NCI-H526 (cell line): Measurements from ENCODE around the gene DPF3.

Experiments used
- DNase-seq, 2 experiments: peaks; one replicate each; lab custom pipeline; 2025; lab: John Stamatoyannopoulos, UW

DPF3 gene

DNA sequence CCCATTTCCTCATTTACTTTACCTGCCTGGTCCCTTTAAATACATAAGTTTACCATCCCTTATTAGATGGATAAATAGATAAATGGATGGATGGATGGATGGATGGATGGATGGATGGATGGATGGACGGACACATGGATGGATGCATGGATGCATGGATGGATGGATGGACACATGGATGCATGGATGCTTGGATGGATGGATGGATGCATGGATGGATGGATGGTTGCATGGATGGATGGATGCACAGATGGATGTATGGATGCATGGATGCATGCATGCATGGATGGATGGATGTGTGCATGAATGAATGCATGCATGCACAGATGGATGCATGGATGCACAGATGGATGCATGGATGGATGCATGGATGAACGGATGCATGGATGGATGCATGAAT, 93.6 kb downstream of the DPF3 start:
- no peak for DNase-seq

GRCh38 chr14:72796935-72797334, 97.0 kb downstream of the DPF3 start:
- no peak for DNase-seq

GRCh38 chr14:72793156-72793939, 100.6 kb downstream of the DPF3 start:
- no peak for DNase-seq

DNA sequence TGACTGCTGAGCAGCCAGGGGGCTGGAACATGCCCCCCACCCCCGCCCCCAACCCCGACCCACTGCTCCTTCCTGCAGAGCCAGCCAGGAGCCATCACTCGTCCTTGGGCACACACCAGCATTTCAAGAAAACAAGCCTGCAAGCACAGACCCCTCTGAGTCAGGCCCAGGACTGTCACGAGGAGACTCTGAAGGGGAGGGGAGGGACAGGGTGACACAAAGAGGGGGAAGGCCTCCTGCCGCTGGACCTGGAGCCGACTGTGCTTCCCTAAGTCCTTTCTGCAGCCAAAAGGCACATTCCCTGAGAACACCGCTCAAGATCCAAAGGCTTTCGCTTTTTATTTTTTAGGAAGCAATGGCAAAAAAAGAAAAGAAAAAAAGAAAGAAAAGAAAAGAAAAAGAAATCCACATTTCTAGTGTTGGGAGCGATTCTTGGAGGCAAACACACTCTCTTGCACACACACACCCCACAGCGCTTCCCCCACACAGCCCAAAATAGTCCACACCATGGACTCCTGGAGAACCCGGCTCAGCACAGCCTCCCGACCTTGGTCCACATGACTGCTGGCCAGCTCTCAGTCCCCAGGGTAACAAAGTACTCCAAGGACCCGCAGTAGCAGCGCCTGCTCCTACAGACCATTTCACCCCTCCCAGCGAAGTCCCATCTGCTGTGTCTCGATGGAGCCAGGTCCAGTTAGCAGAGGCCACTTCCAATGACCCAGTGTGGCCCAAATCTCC, 101.7 kb downstream of the DPF3 start:
- no peak for DNase-seq

DNA sequence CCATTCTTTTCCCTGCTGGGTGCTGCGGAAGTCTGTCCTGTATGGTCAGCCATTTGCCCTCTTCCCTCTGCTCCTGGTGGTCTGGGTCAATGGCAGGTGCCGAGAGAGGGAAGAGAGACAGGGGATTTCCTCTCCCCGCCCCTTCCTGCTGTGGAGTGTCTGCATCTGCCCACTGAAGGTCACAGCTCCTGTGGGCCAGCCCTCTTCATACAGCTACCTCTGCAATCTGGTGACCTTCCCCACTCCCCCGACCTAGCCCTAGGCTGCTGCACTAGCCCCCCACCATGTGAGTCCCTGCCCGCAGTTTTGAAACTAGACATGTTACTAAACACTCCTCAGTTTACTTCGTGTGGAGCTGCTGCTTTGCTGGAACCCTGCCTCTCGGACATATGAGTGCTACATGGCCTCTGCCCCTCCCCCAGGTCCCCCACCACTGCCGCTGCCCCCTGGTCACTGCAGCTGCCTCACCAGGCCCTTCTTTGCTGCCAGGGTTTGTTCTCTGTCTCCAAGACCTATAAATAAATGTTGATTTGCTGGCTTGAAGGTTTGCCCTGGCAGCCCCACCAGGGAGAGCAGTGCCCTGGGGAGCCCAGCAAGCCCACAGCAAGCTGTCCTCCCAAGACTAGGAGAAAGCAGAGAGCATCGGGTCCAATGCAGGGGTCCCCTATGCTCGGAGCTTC, 102.9 kb downstream of the DPF3 start:
- no peak for DNase-seq

DNA sequence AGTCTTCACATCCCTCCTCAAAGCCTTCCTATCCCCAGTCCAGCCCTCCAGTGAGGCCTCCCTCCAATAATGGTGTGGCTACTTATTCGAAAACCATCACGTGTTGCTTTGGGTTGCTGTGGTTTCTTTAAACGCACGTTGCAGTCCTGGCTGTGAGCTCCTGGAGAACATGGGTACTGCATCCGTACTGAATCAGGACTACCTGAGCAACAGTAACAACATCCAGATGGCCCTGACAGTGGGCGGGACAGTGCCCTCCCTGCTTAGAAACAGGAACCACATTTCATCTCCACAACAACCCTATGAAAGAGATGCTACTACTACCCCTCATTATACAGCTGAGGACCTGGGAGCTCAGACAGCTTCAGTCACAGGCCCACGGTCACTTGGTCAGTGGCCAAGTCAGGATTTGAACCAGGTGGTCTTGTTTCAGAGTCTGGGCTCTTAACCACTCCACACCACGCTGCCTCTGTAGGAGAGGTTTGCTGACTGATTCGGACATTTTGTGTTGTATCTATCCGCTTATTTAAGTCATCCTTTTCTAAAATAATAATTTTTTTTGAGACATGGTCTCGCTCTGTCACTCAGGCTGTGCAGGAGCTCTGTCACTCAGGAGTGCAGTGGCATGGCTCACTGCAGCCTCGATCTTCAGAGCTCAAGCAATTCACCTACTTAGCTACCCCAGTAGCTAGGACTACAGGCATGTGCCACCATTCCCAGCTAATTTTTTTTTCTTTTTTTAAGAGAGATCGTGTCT, 104.8 kb downstream of the DPF3 start:
- peak in 1 of 2 experiments; percentile 4 for DNase-seq

GRCh38 chr14:72788255-72788654, 105.6 kb downstream of the DPF3 start:
- DNase-seq: no peak

DNA sequence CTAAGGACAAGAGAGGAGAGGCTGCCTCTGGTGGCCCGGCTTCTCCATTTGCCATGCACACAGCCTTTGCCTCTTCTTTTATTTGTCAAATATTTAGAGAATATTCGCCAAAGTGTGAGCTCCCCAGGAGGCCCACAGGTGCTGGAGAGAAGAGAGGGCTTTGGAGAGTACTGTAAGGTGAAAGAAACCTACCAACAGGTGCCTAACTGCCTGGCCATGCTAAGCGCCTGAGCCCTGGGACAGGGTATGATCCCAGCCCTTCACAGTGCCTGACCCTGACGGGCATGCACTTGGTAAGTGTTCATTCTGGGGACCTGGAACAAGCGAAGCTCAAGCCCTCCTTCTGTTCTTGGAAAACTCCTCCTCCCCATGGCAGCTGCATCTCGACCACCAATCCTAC, 106.1 kb downstream of the DPF3 start:
- no peak for DNase-seq

DNA sequence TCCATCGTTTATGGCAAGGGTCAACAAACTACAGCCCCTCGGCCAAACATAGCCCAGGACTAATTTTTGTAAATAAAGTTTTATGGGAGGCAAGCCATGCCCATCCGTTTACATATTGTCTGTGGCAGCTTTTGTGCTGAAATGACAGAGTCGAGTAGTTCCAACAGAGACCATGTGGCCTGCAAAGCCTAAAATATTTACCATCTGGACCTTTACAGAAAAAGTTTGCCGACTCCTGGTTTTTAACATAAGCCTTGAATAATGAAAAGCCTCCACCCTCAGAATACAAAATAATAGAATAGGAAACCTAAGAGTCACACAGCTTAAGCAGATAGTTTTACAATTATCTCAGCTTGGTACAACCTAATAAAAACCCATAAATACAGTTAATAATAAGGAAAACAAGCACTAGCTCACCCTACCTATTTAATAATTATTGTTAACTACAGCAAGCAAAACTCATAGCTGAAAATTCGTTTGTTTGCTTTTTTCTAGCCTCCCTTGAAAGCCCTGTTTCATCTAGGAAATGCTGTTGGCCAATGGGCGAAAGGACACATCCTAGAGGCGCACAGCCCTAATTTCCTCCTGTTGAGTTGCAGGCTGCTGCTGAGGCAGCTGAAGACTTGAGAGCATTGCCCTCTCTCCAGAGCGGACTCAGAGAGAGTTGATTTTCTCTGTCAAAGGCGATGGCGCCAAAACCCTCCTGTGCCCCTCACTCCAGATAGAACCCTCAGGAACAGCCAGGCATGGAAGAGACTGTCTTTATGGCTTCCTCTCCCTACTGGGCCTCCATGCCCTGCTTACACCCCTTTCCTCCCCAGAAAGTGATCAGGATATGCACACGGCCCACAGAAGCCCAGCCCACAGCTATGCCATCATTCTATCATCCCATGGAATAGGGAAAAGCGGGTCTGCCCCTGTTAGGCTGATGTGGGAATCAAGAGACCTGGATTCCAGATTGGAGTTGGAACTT, 107.2 kb downstream of the DPF3 start:
- DNase-seq: no peak

DNA sequence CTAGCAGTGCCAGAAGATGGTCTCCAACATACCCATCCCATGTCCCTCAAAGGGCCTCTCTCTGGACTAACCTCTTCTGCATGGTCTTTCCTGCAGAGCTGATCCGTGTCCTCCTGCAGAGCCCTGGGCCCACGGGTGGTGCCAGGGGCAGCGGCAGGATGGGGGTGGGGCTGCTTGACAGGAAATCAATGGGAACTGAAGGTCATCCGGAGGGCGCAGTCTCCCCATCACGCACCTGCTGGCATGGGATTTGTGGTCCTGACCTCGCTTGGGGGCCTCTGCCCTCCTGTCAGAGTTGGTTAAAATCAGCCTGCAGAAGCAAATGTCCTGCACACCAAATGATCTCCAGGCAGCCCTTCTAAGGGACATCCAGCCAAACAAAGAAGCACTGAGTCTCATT, 110.2 kb downstream of the DPF3 start:
- no peak for DNase-seq

GRCh38 chr14:72782817-72783216, 111.1 kb downstream of the DPF3 start:
- no peak for DNase-seq

DNA sequence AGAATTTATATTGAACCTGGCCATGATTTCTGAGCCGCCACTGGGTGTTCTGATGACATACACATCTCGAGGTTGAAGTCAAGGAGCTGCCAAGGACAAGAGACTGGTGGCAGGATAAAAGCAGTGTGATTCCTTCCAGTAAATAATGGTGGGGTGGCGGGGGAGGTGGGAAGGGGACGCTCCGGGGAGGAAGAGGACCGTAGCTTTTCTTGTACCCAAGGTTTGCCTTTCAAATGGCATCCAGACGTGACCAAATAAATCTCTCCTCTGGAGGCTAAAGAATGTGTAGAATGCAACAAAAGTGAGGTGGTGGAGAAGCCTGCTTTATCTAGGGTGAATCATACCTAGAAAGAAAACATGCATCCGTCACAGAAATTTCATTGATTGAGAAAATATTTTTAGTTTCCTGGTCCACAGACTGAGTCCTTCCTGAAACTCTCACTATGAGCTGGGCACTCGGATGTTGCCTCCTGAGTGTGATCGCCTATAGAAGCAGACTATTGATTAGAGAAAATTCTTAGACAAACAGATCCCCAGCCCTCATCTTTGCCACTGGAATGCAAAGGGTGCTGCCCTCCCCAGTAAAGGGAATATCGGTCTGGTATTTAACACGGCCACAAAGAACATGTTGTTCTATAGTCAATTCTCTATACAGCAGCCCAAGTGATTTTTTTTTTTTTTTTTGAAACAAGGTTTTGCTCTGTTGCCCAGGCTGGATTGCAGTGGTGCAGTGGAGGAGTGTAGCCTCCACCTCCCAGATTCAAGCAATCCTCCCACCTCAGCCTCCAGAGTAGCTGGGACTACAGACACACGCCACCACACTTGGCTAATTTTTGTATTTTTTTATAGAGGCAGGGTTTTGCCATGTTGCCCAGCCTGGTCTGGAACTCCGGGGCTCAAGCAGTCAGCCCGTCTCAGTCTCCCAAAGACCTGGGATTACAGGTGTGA, 112.1 kb downstream of the DPF3 start:
- no peak for DNase-seq

GRCh38 chr14:72780751-72781150, 113.2 kb downstream of the DPF3 start:
- DNase-seq: no peak

- no peak for DNase-seq
These were observed 114.2 kb downstream of the DPF3 start for GRCh38 chr14:72779679-72780078.

- DNase-seq: no peak
These were observed 116.3 kb downstream of the DPF3 start for GRCh38 chr14:72777636-72778035.

DNA sequence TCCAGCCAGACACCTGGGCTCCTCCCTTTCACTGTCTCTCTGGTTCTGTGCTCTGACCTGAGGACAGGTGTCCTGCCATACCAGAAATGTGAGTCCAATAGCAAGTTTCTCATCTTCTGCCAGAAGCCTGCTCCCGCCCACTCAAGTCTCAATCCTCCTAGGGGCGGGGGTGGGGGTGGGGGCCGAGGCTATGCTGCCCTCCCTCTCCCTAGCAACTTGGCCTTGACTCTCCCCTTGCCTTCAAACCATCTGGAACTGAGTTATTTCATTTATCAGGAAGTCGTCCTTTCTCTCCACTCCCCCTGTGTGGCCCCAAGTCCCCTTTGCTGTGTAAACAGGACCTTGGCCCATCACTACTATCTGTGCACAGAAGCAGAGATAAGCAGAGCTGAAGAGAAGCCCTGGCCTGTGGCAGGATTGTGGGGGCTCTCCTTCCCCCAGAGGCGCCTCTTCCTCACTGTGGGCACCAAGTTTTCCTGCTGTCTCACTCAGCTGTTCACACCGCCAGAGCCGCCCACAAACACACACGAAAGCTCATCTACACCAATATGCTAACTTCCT, 117.1 kb downstream of the DPF3 start:
- peak in 1 of 2 experiments; percentile 7 for DNase-seq

DNA sequence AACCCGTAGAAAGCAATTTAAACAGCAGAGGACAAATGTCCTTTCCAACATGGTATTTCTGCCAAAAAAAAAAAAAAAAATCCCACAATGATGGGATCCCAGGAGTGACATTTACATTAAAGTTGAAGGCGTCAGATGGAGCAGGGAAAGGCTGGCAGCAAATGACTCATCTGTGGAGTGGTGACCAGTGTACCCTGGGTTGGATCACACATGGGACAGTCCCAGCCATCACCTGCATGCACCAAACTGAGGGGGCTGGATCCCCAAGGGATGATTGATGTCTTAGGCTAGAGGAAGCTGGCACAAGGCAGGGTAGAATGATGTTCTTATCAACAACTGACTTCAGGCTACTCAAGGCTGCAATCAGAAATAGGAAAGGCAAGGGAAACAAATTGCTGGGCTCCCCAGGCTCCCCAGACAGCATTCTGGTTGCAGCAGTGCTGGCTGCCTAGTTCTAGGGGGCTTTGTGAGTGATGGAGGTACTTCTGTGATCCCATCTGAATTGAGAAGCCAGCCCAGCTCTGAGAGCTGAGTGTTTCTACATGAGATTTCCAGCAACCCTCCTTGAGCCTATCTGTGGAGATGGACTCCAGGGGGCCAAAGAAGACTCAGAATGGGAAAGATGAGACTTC, 117.9 kb downstream of the DPF3 start:
- no peak for DNase-seq

- DNase-seq: no peak
These were observed 118.8 kb downstream of the DPF3 start for GRCh38 chr14:72774894-72775620.
